Astrocyte of the cerebellum (primary cell): Measurements from ENCODE around the gene WNT9A.

ENCODE experiments used
- DNase-seq: peaks from one replicate; pipeline ENCODE4 v3.0.0-alpha.2; 2011; ENCODE audit warnings: low read depth
- H3K4me3 ChIP-seq: 2 replicates; pipeline ENCODE4 v1.5.1; 2011; ENCODE audit warnings: mild to moderate bottlenecking, low read depth, low read length, moderate library complexity
- in situ Hi-C: cut with HindIII; loops from 2 replicates; pipeline ENCODE4 v1.10.0; 2017; ENCODE audit warnings: low sequenced_read_pairs
- TF ChIP-seq, protein P1 (sequence below): IDR thresholded peaks from 2 replicates; pipeline ENCODE4 v1.5.1; 2012; ENCODE audit warnings: low read length, low read depth, moderate library complexity, mild to moderate bottlenecking; ENCODE audit errors: missing control alignments

WNT9A gene

GRCh38 chr1:227892489-227893299 lies 55.0 kb downstream of the WNT9A start:
- no peak for DNase-seq
- TF ChIP-seq, protein P1, sequence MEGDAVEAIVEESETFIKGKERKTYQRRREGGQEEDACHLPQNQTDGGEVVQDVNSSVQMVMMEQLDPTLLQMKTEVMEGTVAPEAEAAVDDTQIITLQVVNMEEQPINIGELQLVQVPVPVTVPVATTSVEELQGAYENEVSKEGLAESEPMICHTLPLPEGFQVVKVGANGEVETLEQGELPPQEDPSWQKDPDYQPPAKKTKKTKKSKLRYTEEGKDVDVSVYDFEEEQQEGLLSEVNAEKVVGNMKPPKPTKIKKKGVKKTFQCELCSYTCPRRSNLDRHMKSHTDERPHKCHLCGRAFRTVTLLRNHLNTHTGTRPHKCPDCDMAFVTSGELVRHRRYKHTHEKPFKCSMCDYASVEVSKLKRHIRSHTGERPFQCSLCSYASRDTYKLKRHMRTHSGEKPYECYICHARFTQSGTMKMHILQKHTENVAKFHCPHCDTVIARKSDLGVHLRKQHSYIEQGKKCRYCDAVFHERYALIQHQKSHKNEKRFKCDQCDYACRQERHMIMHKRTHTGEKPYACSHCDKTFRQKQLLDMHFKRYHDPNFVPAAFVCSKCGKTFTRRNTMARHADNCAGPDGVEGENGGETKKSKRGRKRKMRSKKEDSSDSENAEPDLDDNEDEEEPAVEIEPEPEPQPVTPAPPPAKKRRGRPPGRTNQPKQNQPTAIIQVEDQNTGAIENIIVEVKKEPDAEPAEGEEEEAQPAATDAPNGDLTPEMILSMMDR = no peak
- in situ Hi-C loops = no loop called here
- H3K4me3 ChIP-seq = no peak overlapping the region

DNA sequence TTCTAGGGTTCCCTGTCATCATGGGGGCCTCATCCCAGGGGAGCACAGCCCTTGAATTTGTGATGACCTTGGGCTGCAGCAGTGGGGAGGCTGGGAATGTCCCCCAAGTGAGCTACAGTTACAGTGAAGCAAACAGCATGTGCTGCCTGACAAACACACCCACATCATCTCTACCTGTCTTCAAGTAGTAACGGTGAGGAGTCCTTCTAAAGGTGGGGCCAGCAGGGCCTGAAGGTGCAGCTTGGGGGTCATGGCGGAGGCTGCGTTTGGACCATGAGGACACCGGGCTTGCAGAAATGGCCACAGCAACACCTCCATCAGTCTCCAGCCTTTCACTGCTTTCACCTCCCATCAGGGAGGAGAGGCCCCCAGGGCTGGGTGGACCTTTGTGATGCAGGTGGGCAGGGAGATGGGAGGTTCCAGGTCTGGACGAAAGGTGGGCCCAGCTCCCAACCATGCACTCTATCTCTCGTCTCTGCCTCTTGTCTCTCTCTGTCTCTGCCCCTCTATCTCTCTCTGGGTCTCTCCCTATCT lies 55.7 kb downstream of the WNT9A start:
- TF ChIP-seq, protein P1 = no peak
- in situ Hi-C loops = no loop called here
- H3K4me3 ChIP-seq = no peak overlapping the region
- DNase-seq = no peak

GRCh38 chr1:227891223-227891954 lies 56.3 kb downstream of the WNT9A start:
- TF ChIP-seq, protein P1 = no peak
- no peak for DNase-seq
- H3K4me3 ChIP-seq = no peak overlapping the region
- in situ Hi-C loops = no loop called here

DNA sequence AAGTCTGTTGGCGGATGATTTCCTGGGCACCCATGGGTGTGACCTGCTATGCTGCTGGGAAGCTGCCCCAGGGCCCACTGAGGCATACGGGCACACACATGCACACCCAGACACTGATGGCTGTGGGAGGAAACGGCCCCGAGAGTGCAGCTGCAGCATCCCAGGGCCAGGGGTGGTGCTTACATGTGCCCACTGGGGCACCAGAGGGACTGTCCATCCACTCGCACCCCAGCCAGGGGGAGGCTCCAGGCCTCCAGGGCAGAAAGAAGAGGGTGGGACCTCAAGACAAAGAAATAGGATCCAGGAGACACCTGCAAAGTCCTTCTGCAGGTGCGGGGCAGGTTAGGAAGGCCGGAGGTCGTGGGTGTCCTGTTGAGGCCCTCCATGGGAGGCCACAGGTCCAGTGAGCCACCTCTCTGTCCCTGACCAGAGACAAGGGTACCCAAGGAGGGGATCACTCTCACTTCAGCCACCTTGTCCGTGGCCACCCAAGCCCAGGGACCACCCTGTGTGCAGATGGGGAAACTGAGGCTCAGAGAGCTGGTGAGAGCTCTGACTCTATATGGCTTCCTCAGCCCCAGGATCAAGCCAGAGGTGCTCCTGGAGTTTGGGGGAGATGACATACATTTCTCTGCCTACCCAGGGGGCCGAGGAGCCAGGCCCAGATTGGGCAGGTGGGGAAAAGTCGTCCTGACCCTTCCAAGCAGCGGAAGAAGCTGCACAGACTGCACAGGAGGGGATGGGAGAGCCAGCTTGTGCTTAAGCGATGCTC lies 57.1 kb downstream of the WNT9A start:
- no peak overlapping the region for H3K4me3 ChIP-seq
- in situ Hi-C loops = no loop called here
- no peak for DNase-seq
- TF ChIP-seq, protein P1 = no peak

GRCh38 chr1:227889863-227890405 lies 57.8 kb downstream of the WNT9A start:
- TF ChIP-seq, protein P1 = no peak
- in situ Hi-C loops = no loop called here
- DNase-seq = no peak
- no peak overlapping the region for H3K4me3 ChIP-seq
